ENCODE data around the gene STXBP5L.

The STXBP5L gene

DNA sequence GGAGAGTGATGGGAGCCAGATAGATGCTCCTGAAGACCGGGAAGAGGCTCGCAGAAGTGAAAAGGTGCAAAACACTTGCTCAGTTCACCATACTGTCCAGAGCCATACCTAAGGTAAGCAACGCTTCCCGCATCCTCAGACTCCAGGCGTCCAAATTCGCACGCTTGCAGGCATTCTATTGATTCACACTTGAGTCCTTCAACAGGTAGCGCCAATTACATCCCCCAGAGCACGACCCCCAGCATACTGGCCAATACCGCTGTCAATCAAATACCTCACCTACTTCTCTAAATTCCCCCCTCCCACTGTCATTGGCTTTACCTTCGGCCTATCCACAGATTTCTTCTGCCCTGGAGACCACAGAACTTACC lies 361 bp upstream of the STXBP5L start:
- H3K79me2 ChIP-seq: no peaks in the 10 kb centered on the region
- no peaks in the 10 kb centered on the region for H3K36me3 ChIP-seq (ENCODE audit: control insufficient read depth, insufficient read depth, low read length)
- no peak overlapping the region for H3K9ac ChIP-seq
- no peak overlapping the region for H3K27ac ChIP-seq
- no peaks in the 10 kb centered on the region for H3K9me3 ChIP-seq (ENCODE audit: control insufficient read depth, low read length)
- H3K4me1 ChIP-seq: no peaks in the 10 kb centered on the region
- peak overlapping the region; percentile 98 for H2AFZ ChIP-seq
- peak overlapping the region; percentile 87 for H3K4me2 ChIP-seq (ENCODE audit: low read length)
- H3K4me3 ChIP-seq (ENCODE audit: low read depth, low read length): peak overlapping the region; percentile 50
- TF ChIP-seq, protein P1, sequence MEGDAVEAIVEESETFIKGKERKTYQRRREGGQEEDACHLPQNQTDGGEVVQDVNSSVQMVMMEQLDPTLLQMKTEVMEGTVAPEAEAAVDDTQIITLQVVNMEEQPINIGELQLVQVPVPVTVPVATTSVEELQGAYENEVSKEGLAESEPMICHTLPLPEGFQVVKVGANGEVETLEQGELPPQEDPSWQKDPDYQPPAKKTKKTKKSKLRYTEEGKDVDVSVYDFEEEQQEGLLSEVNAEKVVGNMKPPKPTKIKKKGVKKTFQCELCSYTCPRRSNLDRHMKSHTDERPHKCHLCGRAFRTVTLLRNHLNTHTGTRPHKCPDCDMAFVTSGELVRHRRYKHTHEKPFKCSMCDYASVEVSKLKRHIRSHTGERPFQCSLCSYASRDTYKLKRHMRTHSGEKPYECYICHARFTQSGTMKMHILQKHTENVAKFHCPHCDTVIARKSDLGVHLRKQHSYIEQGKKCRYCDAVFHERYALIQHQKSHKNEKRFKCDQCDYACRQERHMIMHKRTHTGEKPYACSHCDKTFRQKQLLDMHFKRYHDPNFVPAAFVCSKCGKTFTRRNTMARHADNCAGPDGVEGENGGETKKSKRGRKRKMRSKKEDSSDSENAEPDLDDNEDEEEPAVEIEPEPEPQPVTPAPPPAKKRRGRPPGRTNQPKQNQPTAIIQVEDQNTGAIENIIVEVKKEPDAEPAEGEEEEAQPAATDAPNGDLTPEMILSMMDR (IDR thresholded peaks at IDR 0.05): no peak
- no peaks in the 10 kb centered on the region for H3K27me3 ChIP-seq (ENCODE audit: control insufficient read depth, insufficient read depth, low read length)

DNA sequence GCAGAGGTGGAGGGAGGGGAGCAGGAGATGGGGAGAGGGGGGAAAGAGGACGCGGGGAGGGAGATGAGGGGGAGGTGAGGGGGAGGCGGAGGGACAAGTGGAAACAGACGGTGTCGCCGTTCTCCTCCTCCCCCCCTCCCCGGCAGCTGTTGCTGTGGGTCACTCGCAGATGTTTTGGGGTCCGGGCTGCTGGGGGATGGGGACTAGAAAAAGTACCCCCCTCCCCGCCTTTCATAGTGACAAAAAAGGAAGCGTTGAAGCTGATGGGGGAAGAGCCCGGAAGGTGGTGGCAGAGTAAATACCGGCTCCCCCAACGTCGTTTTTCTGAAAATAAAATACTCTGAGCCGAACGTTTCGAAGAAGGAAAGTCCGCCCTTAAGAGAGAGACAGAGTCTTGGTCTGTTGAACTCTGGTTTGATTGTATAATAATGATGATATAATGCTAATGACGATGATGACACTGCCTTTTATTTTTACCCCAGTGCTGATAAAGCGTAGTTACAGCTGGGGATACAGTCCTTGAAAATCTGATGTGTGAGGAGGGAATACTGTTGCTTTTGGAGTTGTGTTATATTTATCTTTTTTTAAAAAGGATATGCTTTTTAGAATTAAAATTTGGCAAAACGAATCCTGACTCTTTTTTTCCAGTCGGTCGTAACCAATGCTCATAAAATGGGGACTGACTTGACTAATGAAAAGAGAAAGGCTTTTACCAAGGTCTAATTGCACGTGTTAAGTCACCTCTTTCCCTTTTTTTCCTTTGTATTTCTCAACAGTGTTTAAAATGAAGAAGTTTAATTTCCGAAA lies 993 bp downstream of the STXBP5L start:
- Histone ChIP-seq H3K4me2 (ENCODE audit: low read length) (peak overlapping the region; percentile 87), H2AFZ (peak overlapping the region; percentile 98), H3K27me3 (ENCODE audit: control insufficient read depth, insufficient read depth, low read length) (no peaks in the 10 kb centered on the region), H3K79me2 (no peaks in the 10 kb centered on the region), H3K9ac (no peak overlapping the region), H3K27ac (peak overlapping the region; percentile 79), H3K4me3 (ENCODE audit: low read depth, low read length) (peak overlapping the region; percentile 50), H3K36me3 (ENCODE audit: control insufficient read depth, insufficient read depth, low read length) (no peaks in the 10 kb centered on the region), H3K4me1 (no peaks in the 10 kb centered on the region), H3K9me3 (ENCODE audit: control insufficient read depth, low read length) (no peaks in the 10 kb centered on the region)
- TF ChIP-seq, protein P1 (IDR thresholded peaks at IDR 0.05): no peak

DNA sequence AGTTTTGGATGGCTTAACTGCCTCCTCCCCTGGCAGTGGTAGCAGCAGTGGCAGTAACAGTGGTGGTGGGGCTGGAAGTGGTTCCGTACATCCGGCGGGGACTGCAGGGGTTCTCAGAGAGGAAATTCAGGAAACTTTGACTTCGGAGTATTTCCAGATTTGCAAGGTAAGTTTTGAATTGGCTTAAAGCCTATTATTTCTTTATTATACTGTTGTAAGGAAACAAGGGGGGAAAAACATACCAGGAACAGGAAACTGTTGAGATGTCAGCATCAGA lies 1.5 kb downstream of the STXBP5L start:
- Histone ChIP-seq H3K4me1 (no peaks in the 10 kb centered on the region), H3K27me3 (ENCODE audit: control insufficient read depth, insufficient read depth, low read length) (no peaks in the 10 kb centered on the region), H3K9ac (no peak overlapping the region), H3K36me3 (ENCODE audit: control insufficient read depth, insufficient read depth, low read length) (no peaks in the 10 kb centered on the region), H3K27ac (peak overlapping the region; percentile 21), H3K4me3 (ENCODE audit: low read depth, low read length) (no peak overlapping the region), H3K4me2 (ENCODE audit: low read length) (no peak overlapping the region), H3K79me2 (no peaks in the 10 kb centered on the region), H2AFZ (peak overlapping the region; percentile 98), H3K9me3 (ENCODE audit: control insufficient read depth, low read length) (no peaks in the 10 kb centered on the region)
- TF ChIP-seq, protein P1 (IDR thresholded peaks at IDR 0.05): no peak

DNA sequence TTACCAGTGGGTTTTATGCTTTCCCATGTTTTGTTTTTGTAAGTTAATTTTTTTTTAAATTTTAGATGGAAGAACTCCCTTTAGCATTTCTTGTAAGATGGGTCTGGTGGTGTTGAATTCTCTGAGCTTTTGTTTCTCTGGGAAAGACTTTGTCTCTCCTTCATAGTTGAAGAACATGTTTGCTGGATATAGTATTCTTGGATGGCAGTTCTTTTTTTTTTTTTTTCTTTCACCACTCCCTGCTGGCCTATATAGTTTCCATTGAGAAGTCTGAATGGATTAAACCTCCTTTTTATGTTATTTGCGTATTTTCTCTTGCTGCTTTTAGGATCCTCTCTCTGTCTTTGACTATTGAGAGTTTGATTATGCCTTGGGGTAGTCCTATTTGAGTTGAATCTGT lies 18.1 kb downstream of the STXBP5L start:
- H3K4me3 ChIP-seq (ENCODE audit: low read depth, low read length): no peak overlapping the region
- H3K36me3 ChIP-seq (ENCODE audit: control insufficient read depth, insufficient read depth, low read length): no peaks in the 10 kb centered on the region
- no peak overlapping the region for H3K4me2 ChIP-seq (ENCODE audit: low read length)
- no peak overlapping the region for H2AFZ ChIP-seq
- H3K27me3 ChIP-seq (ENCODE audit: control insufficient read depth, insufficient read depth, low read length): no peaks in the 10 kb centered on the region
- TF ChIP-seq, protein P1 (IDR thresholded peaks at IDR 0.05): no peak
- no peaks in the 10 kb centered on the region for H3K9me3 ChIP-seq (ENCODE audit: control insufficient read depth, low read length)
- no peak overlapping the region for H3K9ac ChIP-seq
- H3K27ac ChIP-seq: no peak overlapping the region
- H3K79me2 ChIP-seq: peaks cover 4% of the 10 kb centered on the region
- no peaks in the 10 kb centered on the region for H3K4me1 ChIP-seq

DNA sequence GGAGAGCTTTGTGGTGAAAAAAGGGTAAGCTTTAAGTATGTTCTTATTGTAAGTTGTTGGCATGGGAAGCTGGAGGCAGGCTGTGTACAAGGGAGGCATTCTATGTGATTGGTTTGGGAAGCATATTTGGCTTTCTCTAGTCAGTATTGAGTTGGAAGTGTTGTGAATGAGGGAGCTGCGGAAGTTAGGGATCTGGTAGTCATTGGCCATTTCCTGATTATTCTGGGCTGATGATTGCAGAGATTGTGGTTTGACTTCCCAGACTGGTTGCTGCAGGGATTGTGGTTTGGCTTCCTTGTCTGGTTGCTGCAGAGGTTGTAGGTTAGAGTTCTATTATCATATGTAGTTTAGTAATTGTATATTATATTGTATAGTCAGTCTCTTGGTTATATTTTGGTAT lies 21.0 kb downstream of the STXBP5L start:
- Histone ChIP-seq H3K9ac (no peak overlapping the region), H3K9me3 (ENCODE audit: control insufficient read depth, low read length) (no peaks in the 10 kb centered on the region), H3K4me1 (no peaks in the 10 kb centered on the region), H3K36me3 (ENCODE audit: control insufficient read depth, insufficient read depth, low read length) (no peaks in the 10 kb centered on the region), H2AFZ (no peak overlapping the region), H3K79me2 (peaks cover 4% of the 10 kb centered on the region), H3K27me3 (ENCODE audit: control insufficient read depth, insufficient read depth, low read length) (no peaks in the 10 kb centered on the region), H3K4me3 (ENCODE audit: low read depth, low read length) (no peak overlapping the region), H3K4me2 (ENCODE audit: low read length) (no peak overlapping the region), H3K27ac (no peak overlapping the region)
- TF ChIP-seq, protein P1 (IDR thresholded peaks at IDR 0.05): no peak

Data from parathyroid adenoma (tissue), 2 donors.